ENCODE results near the gene PTPRT. TPM values are rescaled to one million over a fixed set of nuclear protein-coding genes. Genes with fewer than 3 reads are reported as not detected.

PTPRT gene
- polyA plus RNA-seq, 1 of the 3 experiments (the other 2 are of a cell fraction) = not detected

DNA sequence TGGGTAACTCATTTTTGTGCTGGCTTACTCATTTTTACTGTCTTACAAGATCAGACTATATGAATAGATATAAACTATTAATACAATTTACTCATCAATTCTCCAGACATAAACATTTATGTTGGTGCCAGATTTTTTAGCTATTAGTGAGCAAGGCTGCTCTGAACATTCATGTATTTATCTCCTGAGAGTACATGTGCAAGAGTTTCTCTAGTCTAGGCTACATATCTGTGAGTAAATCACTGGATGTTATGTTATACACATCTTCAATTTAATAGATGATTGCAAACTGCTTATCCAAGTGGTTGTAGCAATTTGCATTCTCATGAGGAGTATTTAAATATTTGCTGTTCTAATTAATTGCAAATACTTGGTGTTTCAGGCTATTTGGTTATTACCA is 687.1 kb downstream of the PTPRT start (continued):
- no peak for TF ChIP-seq REST (IDR thresholded peaks at IDR 0.05; ENCODE audit: low read depth, low read length)
- TF ChIP-seq RFX5 (IDR thresholded peaks at IDR 0.05; ENCODE audit: low read length) = no peak
- TF ChIP-seq NRF1 (IDR thresholded peaks at IDR 0.05; ENCODE audit: low read depth, low read length) = no peak
- no peak for TF ChIP-seq MAX (IDR thresholded peaks at IDR 0.05; ENCODE audit: low read depth)
- no peak for TF ChIP-seq MXI1 (IDR thresholded peaks at IDR 0.05; ENCODE audit: low read depth, low read length)
- TF ChIP-seq, protein P1, sequence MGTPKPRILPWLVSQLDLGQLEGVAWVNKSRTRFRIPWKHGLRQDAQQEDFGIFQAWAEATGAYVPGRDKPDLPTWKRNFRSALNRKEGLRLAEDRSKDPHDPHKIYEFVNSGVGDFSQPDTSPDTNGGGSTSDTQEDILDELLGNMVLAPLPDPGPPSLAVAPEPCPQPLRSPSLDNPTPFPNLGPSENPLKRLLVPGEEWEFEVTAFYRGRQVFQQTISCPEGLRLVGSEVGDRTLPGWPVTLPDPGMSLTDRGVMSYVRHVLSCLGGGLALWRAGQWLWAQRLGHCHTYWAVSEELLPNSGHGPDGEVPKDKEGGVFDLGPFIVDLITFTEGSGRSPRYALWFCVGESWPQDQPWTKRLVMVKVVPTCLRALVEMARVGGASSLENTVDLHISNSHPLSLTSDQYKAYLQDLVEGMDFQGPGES (IDR thresholded peaks at IDR 0.05; ENCODE audit: low read depth, low read length) = no peak
- TF ChIP-seq RAD21 (IDR thresholded peaks at IDR 0.05; ENCODE audit: low read length) = no peak
- TF ChIP-seq FOXM1 (IDR thresholded peaks at IDR 0.05; ENCODE audit: low read depth) = no peak
- TF ChIP-seq, protein P2, sequence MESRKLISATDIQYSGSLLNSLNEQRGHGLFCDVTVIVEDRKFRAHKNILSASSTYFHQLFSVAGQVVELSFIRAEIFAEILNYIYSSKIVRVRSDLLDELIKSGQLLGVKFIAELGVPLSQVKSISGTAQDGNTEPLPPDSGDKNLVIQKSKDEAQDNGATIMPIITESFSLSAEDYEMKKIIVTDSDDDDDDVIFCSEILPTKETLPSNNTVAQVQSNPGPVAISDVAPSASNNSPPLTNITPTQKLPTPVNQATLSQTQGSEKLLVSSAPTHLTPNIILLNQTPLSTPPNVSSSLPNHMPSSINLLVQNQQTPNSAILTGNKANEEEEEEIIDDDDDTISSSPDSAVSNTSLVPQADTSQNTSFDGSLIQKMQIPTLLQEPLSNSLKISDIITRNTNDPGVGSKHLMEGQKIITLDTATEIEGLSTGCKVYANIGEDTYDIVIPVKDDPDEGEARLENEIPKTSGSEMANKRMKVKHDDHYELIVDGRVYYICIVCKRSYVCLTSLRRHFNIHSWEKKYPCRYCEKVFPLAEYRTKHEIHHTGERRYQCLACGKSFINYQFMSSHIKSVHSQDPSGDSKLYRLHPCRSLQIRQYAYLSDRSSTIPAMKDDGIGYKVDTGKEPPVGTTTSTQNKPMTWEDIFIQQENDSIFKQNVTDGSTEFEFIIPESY (IDR thresholded peaks at IDR 0.05; ENCODE audit: borderline replicate concordance, low read depth) = no peak

GRCh38 chr20:42496595-42496994 is 693.1 kb downstream of the PTPRT start:
- Histone ChIP-seq H2AFZ (ENCODE audit: low read depth) (no peak overlapping the region), H4K20me1 (ENCODE audit: insufficient read depth) (no peaks in the 10 kb centered on the region), H3K9me2 (0 out of 2 replicates have a peak, but pooled peaks cover under 1% of the 10 kb centered on the region), H3K4me1 (ENCODE audit: control insufficient read depth in 1 of 2, insufficient read depth in 2 of 2, low read depth in 1 of 2, low read length in 1 of 2) (no peaks in the 10 kb centered on the region), H3K4me3 (ENCODE audit: low read depth in 2 of 2, low read length in 1 of 2) (no peak overlapping the region), H3K27ac (ENCODE audit: low read depth in 2 of 2, low read length in 1 of 2) (no peak overlapping the region), H3K27me3 (ENCODE audit: insufficient read depth) (no peaks in the 10 kb centered on the region), H3K9me3 (no peaks in the 10 kb centered on the region), H3K4me2 (no peak overlapping the region), H3K9ac (no peak overlapping the region), H3K79me2 (ENCODE audit: insufficient read depth) (no peaks in the 10 kb centered on the region), H3F3A (replicated peaks; ENCODE audit: insufficient read depth) (no peaks in the 10 kb centered on the region), H3K36me3 (replicated peaks in 1 of 2; ENCODE audit: control insufficient read depth in 1 of 2, insufficient read depth in 2 of 2, low read length in 1 of 2) (no peaks in the 10 kb centered on the region)
- 9% methylated on average over 5 of the region's 5 CpGs for WGBS (ENCODE audit: low lambda C conversion rate)
- DNase-seq = no peak
- POLR2A ChIA-PET = no interaction called here
- CTCF ChIA-PET = no interaction called here
- TF ChIP-seq GABPA (IDR thresholded peaks at IDR 0.05; ENCODE audit: low read depth) (no peak), REST (IDR thresholded peaks at IDR 0.05; ENCODE audit: low read depth, low read length) (no peak), JUND (IDR thresholded peaks at IDR 0.05) (no peak), NFIC (IDR thresholded peaks at IDR 0.05; ENCODE audit: borderline replicate concordance) (no peak), FOSL2 (IDR thresholded peaks at IDR 0.05; ENCODE audit: borderline replicate concordance, low read depth) (no peak), NRF1 (IDR thresholded peaks at IDR 0.05; ENCODE audit: low read depth, low read length) (no peak), TEAD4 (IDR thresholded peaks at IDR 0.05; ENCODE audit: borderline replicate concordance, insufficient read depth) (no peak), POLR2AphosphoS5 (IDR thresholded peaks at IDR 0.05; ENCODE audit: low read depth, low read length) (no peak), YY1 (IDR thresholded peaks at IDR 0.05; ENCODE audit: low read depth) (no peak)
- TF ChIP-seq, protein P1 (IDR thresholded peaks at IDR 0.05; ENCODE audit: low read depth, low read length) = no peak
- TF ChIP-seq, protein P3, sequence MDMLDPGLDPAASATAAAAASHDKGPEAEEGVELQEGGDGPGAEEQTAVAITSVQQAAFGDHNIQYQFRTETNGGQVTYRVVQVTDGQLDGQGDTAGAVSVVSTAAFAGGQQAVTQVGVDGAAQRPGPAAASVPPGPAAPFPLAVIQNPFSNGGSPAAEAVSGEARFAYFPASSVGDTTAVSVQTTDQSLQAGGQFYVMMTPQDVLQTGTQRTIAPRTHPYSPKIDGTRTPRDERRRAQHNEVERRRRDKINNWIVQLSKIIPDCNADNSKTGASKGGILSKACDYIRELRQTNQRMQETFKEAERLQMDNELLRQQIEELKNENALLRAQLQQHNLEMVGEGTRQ (IDR thresholded peaks at IDR 0.05; ENCODE audit: borderline replicate concordance, low read depth, low read length) = no peak

All from SK-N-SH (cell line).